OCI-LY1 (cell line): ENCODE data around the gene GNG8.

Source experiments
- CTCF ChIP-seq: fragments of 200-600 bp; sonication (generic), shearing (Covaris generic); IDR thresholded peaks from 2 replicates; pipeline ENCODE4 v1.5.1; 2017; ENCODE audit warnings: mild to moderate bottlenecking, antibody characterized with exemption, low read length, moderate library complexity, mixed read lengths
- EZH2 ChIP-seq: fragments of 200-600 bp; sonication (generic), shearing (Covaris generic); IDR thresholded peaks from 2 replicates; pipeline ENCODE4 v1.8.0; 2017; ENCODE audit warnings: borderline replicate concordance, mixed run types, mild to moderate bottlenecking, antibody characterized with exemption, low read length, moderate library complexity, mixed read lengths

- no peak for TF ChIP-seq CTCF
- TF ChIP-seq EZH2 = no peak
Measured at GRCh38 chr19:46665072-46665471, 29.1 kb upstream of the GNG8 start.
